Smooth muscle cell (in vitro differentiated cells): Measurements from ENCODE around the gene TMEM245. TPM values are rescaled to one million over a fixed set of nuclear protein-coding genes. Genes with fewer than 3 reads are reported as not detected.
"Not testable (repeated sequence)": the region's sequence is repeated elsewhere in the genome, so short reads cannot be mapped to it uniquely, and the experiment has no call there.

Experiments
- DNase-seq: peaks from one replicate; lab custom pipeline; 2025; ENCODE audit not compliant: unreplicated experiment; lab: John Stamatoyannopoulos, UW
- H2AFZ ChIP-seq: fragments of 200-600 bp; sonication (generic); 2 replicates; pipeline ENCODE4 v1.6.0; 2016; ENCODE audit warnings: antibody characterized with exemption, low read depth, mild to moderate bottlenecking
- H3F3A ChIP-seq: fragments of 200-600 bp; sonication (generic); 2 replicates; pipeline ENCODE4 v1.6.0; 2017; ENCODE audit warnings: antibody characterized with exemption, low read depth
- H3K27ac ChIP-seq: fragments of 200-600 bp; sonication (generic); 2 replicates; pipeline ENCODE4 v1.5.1; 2016; ENCODE audit warnings: low read depth, mild to moderate bottlenecking
- H3K27me3 ChIP-seq: fragments of 200-600 bp; sonication (generic); 2 replicates; pipeline ENCODE4 v1.6.1; 2016; ENCODE audit warnings: low read depth, mild to moderate bottlenecking
- H3K36me3 ChIP-seq: fragments of 200-600 bp; sonication (generic); 2 replicates; pipeline ENCODE4 v1.5.1; 2016; ENCODE audit warnings: low read depth
- H3K4me1 ChIP-seq: fragments of 200-600 bp; sonication (generic); 2 replicates; pipeline ENCODE4 v1.5.1; 2016; ENCODE audit warnings: low read depth
- H3K4me2 ChIP-seq: fragments of 200-600 bp; sonication (generic); 2 replicates; pipeline ENCODE4 v1.6.0; 2016; ENCODE audit warnings: mild to moderate bottlenecking
- H3K4me3 ChIP-seq: fragments of 200-600 bp; sonication (generic); 2 replicates; pipeline ENCODE4 v1.5.1; 2016; ENCODE audit warnings: mild to moderate bottlenecking
- H3K79me2 ChIP-seq: fragments of 200-600 bp; sonication (generic); 2 replicates; pipeline ENCODE4 v1.6.0; 2016; ENCODE audit warnings: low read depth, mild to moderate bottlenecking
- H3K9ac ChIP-seq: fragments of 200-600 bp; sonication (generic); 2 replicates; pipeline ENCODE4 v1.6.0; 2016; ENCODE audit warnings: low read depth
- H3K9me3 ChIP-seq: fragments of 200-600 bp; sonication (generic); replicated peaks from 2 replicates; pipeline ENCODE4 v1.5.1; 2016; ENCODE audit warnings: low read depth
- H4K20me1 ChIP-seq: fragments of 200-600 bp; sonication (generic); 2 replicates; pipeline ENCODE4 v1.6.0; 2016; ENCODE audit warnings: low read depth
- CTCF ChIP-seq: fragments of 200-600 bp; sonication (generic); IDR thresholded peaks from 2 replicates; pipeline ENCODE4 v1.5.1; 2017; ENCODE audit warnings: borderline replicate concordance, mild to moderate bottlenecking, antibody characterized with exemption; ENCODE audit not compliant: insufficient read depth, poor library complexity, severe bottlenecking
- WGBS: methylation state at CpG from one replicate; pipeline ENCODE4 v1.1.7; 2016; ENCODE audit warnings: low lambda C conversion rate; 5-methylcytosine and 5-hydroxymethylcytosine counted together
- polyA plus RNA-seq: library from polyadenylated mRNA; unstranded; fragments of >200 nt; fragmentation: Nextera tagmentation; extraction: Ambion mirVana; gene quantifications from 2 replicates; pipeline ENCODE4 v1.2.1, GENCODE V29; 2016
- total RNA-seq: library from RNA; depleted of rRNA; stranded (reverse); fragments of >200 nt; gene quantifications from 2 replicates; pipeline ENCODE4 v1.2.3, GENCODE V29; 2014

The TMEM245 gene
- total and polyA plus RNA-seq, 2 experiments from 2014 or later = 16.3 to 39.7 TPM

DNA sequence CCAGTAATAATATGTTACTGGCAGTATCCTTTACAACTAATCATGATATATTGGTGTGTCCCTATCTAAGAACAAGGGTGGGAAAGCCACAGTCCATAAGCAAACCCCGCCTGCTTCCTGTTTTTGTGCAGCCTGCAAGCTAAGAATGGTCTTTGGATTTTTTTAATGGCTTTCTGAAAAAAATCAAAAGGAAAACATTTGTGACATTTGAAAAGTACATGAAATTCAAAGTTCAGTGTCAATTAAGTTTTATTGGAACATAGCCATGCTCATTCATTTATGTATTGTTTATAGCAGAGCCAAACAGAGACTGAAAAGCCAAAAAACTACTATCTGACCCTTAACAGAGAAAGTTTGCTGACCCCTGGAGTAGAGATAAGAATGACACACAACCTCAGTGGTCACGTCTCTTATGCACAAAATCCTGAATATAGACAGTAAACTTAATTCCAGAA is 12.8 kb upstream of the TMEM245 start:
- Histone ChIP-seq H3K27me3 (no peaks in the 10 kb centered on the region), H3K9ac (no peak overlapping the region), H3K79me2 (no peaks in the 10 kb centered on the region), H3K9me3 (no peaks in the 10 kb centered on the region), H3K36me3 (no peaks in the 10 kb centered on the region), H3F3A (no peaks in the 10 kb centered on the region), H3K4me1 (no peaks in the 10 kb centered on the region), H3K27ac (no peak overlapping the region), H4K20me1 (no peaks in the 10 kb centered on the region), H3K4me3 (no peak overlapping the region), H2AFZ (no peak overlapping the region), H3K4me2 (no peak overlapping the region)
- 54% methylated on average over 2 of the region's 2 CpGs for WGBS
- no peak for TF ChIP-seq CTCF
- DNase-seq = no peak

DNA sequence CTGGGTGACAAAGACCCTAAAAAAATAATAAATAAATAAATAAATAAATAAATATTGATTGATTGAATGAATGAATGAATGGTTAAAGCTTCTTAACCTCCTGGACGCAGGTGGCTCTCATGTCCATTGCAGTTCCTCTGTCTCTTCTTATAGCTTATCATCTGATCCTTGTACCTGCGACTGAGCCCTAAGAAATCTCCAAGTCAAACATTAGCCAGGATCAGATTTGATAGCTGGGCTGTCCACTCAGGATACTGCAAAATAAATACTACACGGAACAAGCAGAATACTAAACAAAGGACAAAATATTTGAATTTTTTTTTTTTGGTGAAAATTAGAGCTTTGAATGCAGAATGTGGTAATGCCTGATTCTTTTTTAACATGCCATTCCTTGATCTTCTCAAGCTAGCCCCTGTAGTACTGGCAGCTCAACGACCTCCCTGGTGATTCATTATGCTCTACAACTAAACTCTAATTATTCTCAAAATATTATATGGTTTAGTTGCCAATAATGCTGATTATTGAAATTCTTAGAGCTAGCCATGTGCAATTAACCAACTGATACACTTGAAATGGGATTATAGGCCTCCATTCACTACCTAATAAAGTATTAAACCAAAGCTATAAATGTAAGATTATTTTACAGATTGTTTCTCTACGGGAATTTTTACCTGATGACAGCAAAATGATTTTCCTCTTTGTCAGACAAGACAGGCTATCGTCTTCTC is 9.9 kb upstream of the TMEM245 start:
- H3K79me2 ChIP-seq = no peaks in the 10 kb centered on the region
- H3K36me3 ChIP-seq = no peaks in the 10 kb centered on the region
- WGBS = 82% methylated on average over 6 of the region's 6 CpGs
- H3K9ac ChIP-seq = no peak overlapping the region
- no peak for DNase-seq
- no peaks in the 10 kb centered on the region for H4K20me1 ChIP-seq
- no peaks in the 10 kb centered on the region for H3K9me3 ChIP-seq
- H3F3A ChIP-seq = no peaks in the 10 kb centered on the region
- H2AFZ ChIP-seq = no peak overlapping the region
- H3K4me3 ChIP-seq = no peak overlapping the region
- H3K27ac ChIP-seq = no peak overlapping the region
- TF ChIP-seq CTCF = no peak
- H3K4me2 ChIP-seq = no peak overlapping the region
- no peaks in the 10 kb centered on the region for H3K27me3 ChIP-seq
- no peaks in the 10 kb centered on the region for H3K4me1 ChIP-seq

- DNase-seq = not testable (repeated sequence)
- WGBS = 79% methylated on average over 4 of the region's 4 CpGs
These were observed 6.9 kb upstream of the TMEM245 start for GRCh38 chr9:109126671-109127070.

DNA sequence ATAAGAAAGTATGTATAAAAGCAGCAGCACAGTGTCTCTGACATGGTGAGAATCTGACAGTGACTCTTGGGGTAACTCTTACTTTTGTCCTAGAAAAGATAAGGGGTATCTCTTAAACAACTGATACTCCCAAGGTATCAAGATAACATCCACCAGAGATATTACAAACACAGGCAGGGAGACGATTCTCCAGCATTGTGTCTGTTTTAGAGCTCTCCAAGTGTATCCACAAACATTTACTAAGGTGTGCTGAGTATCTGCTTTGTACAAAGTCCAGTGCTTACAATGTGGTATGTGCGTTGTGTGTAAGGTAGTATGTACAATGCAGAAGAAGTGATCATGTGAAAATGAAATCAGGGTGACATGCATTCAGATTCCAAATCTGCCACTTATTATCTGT is 4.4 kb upstream of the TMEM245 start:
- no peak overlapping the region for H3K9ac ChIP-seq
- H3K4me1 ChIP-seq = peaks cover 7% of the 10 kb centered on the region
- 87% methylated on average over 2 of the region's 2 CpGs for WGBS
- no peaks in the 10 kb centered on the region for H3F3A ChIP-seq
- no peaks in the 10 kb centered on the region for H3K27me3 ChIP-seq
- H3K79me2 ChIP-seq = no peaks in the 10 kb centered on the region
- no peaks in the 10 kb centered on the region for H3K36me3 ChIP-seq
- peaks cover 2% of the 10 kb centered on the region for H4K20me1 ChIP-seq
- H2AFZ ChIP-seq = no peak overlapping the region
- no peak overlapping the region for H3K4me3 ChIP-seq
- no peak overlapping the region for H3K27ac ChIP-seq
- no peak for DNase-seq
- TF ChIP-seq CTCF = no peak
- H3K9me3 ChIP-seq = no peaks in the 10 kb centered on the region
- no peak overlapping the region for H3K4me2 ChIP-seq

More at GRCh38 chr9:109126671-109127070, 6.9 kb upstream of the TMEM245 start:
- not testable (repeated sequence) for H3K27ac ChIP-seq, H3K9ac ChIP-seq, H3K4me2 ChIP-seq, H4K20me1 ChIP-seq, H2AFZ ChIP-seq, H3F3A ChIP-seq, H3K79me2 ChIP-seq, H3K9me3 ChIP-seq, H3K36me3 ChIP-seq, H3K4me3 ChIP-seq, H3K27me3 ChIP-seq, H3K4me1 ChIP-seq
